SH-SY5Y (cell line): Measurements from ENCODE around the gene OR2G2.

ENCODE experiments used
- GATA2 ChIP-seq: IDR thresholded peaks from 2 replicates; pipeline ENCODE4 v1.6.1; 2011; ENCODE audit warnings: mild to moderate bottlenecking, low read depth, low read length
- GATA3 ChIP-seq: IDR thresholded peaks from 2 replicates; pipeline ENCODE4 v1.6.1; 2011; ENCODE audit warnings: low read depth, mild to moderate bottlenecking, low read length, moderate library complexity

- TF ChIP-seq GATA2 (no peak), GATA3 (no peak)
Observed at GRCh38 chr1:247574236-247574635, 13.9 kb upstream of the OR2G2 start.
